Measurements from ENCODE around the gene SCRN1.

- peak in 1 of 6 experiments; percentile 9 for TF ChIP-seq CTCF (IDR thresholded peaks at IDR 0.05)
- TF ChIP-seq POLR2A (IDR thresholded peaks at IDR 0.05) = peak in 1 of 2 donors; percentile 57
Measured at GRCh38 chr7:29989257-29989995, at the start of gene SCRN1.

Measured in thyroid gland (tissue), 4 donors.